HuH-7.5 (cell line): Measurements from ENCODE around the gene EIF3D.
A peak's percentile ranks its signal among the peaks of the same experiment; 100 is the strongest.

Source experiments
- DNase-seq: peaks from one replicate; pipeline ENCODE4 v3.0.0; 2011; ENCODE audit warnings: low spot score

EIF3D gene

GRCh38 chr22:36528795-36529751 lies at the start of gene EIF3D:
Gene EIF3D (minus strand): TSS chr22:36529166. CDS start chr22:36526121, 3,045 bp downstream.
- DNase-seq, result peak; percentile 69

GRCh38 chr22:36578619-36579018 lies 49.7 kb upstream of the EIF3D start:
- DNase-seq, result no peak

GRCh38 chr22:36577019-36577418 lies 48.1 kb upstream of the EIF3D start:
- no peak for DNase-seq

- no peak for DNase-seq
These were observed 45.8 kb upstream of the EIF3D start for GRCh38 chr22:36574728-36575127.

GRCh38 chr22:36573815-36574363 lies 44.9 kb upstream of the EIF3D start:
- no peak for DNase-seq

- DNase-seq, result no peak
These were observed 43.0 kb upstream of the EIF3D start for GRCh38 chr22:36571991-36572390.

GRCh38 chr22:36569999-36570398 lies 41.0 kb upstream of the EIF3D start:
- DNase-seq, result no peak

- DNase-seq, result no peak
These were observed 39.9 kb upstream of the EIF3D start for GRCh38 chr22:36568846-36569245.

GRCh38 chr22:36566720-36567119 lies 37.8 kb upstream of the EIF3D start:
- no peak for DNase-seq

GRCh38 chr22:36565686-36566085 lies 36.7 kb upstream of the EIF3D start:
- no peak for DNase-seq

- DNase-seq, result no peak
These were observed 36.2 kb upstream of the EIF3D start for GRCh38 chr22:36565159-36565507.

GRCh38 chr22:36564422-36565158 lies 35.6 kb upstream of the EIF3D start:
- no peak for DNase-seq

- DNase-seq, result no peak
These were observed 34.9 kb upstream of the EIF3D start for GRCh38 chr22:36563898-36564297.

GRCh38 chr22:36563444-36563843 lies 34.5 kb upstream of the EIF3D start:
- DNase-seq, result no peak

- DNase-seq, result no peak
These were observed 34.0 kb upstream of the EIF3D start for GRCh38 chr22:36563001-36563400.

GRCh38 chr22:36562261-36562835 lies 33.4 kb upstream of the EIF3D start:
- no peak for DNase-seq

GRCh38 chr22:36561291-36561811 lies 32.4 kb upstream of the EIF3D start:
- no peak for DNase-seq

- DNase-seq, result no peak
These were observed 31.0 kb upstream of the EIF3D start for GRCh38 chr22:36560001-36560400.

GRCh38 chr22:36554098-36554497 lies 25.1 kb upstream of the EIF3D start:
- DNase-seq, result no peak

GRCh38 chr22:36552289-36552688 lies 23.3 kb upstream of the EIF3D start:
- DNase-seq, result no peak

GRCh38 chr22:36550701-36551495 lies 21.9 kb upstream of the EIF3D start:
- no peak for DNase-seq
